ENCODE results near the gene COL23A1. TPM values are rescaled to one million over a fixed set of nuclear protein-coding genes. Genes with fewer than 3 reads are reported as not detected.

Gene COL23A1
- total and polyA plus RNA-seq, 4 donors, result 0.76 to 4.4 (median 1.3) TPM

DNA sequence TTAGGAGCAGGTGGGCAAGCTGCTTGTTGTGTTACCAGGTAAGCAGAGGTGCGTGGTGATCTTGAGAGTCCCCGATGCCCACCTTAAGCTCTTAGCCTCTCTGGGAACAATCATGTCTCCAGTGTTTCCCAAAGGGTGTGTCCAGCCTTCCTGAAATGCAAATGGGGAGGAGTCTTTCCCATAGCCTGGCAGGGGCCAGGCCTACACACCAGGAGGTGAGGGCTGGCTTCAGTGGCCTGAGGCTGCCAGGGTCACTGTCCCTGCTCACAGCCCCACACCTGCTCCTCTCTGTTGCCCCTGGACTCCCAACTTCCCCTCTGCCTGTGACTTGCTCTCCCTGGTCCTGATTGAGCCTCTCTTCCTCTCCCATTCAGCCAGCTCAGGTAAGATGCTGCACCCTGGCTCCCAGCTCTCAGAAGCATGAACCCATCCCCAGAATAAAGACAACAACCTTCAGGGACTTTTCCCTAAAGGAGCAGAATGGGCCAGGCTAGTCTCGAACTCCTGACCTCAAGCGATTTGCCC lies 291.8 kb downstream of the COL23A1 start:
- peak in 1 of 3 donors; percentile 6 for DNase-seq

DNA sequence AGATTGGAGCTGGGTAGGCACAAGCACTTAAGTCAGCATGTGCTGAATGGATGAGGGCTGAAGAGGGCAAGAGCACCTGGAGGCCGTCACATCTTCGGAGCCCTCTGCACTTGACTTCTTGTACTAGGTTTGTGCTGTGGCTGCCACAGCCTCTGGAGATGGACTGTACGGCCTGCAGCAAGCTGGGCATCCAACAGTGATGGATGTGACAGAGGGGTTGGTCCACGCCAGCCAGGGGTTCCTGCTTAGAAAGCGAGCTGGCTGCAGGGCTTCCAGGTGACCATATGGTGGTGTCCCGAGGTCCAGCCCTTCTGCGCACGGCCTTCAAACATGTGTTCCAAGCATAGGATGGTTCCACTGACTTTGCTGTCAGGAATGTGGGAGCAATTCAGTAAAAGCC lies 292.4 kb downstream of the COL23A1 start:
- peaks cover 0 to 2% (median 0%) of the 10 kb centered on the region in 4 donors for H3K9me3 ChIP-seq (ENCODE audit: control insufficient read depth in 4 of 4, insufficient read depth in 3 of 4, low read length in 3 of 4)
- H3K9ac ChIP-seq (ENCODE audit: insufficient read depth in 1 of 2, low read length in 2 of 2), result no peak overlapping the region
- TF ChIP-seq, protein P1, sequence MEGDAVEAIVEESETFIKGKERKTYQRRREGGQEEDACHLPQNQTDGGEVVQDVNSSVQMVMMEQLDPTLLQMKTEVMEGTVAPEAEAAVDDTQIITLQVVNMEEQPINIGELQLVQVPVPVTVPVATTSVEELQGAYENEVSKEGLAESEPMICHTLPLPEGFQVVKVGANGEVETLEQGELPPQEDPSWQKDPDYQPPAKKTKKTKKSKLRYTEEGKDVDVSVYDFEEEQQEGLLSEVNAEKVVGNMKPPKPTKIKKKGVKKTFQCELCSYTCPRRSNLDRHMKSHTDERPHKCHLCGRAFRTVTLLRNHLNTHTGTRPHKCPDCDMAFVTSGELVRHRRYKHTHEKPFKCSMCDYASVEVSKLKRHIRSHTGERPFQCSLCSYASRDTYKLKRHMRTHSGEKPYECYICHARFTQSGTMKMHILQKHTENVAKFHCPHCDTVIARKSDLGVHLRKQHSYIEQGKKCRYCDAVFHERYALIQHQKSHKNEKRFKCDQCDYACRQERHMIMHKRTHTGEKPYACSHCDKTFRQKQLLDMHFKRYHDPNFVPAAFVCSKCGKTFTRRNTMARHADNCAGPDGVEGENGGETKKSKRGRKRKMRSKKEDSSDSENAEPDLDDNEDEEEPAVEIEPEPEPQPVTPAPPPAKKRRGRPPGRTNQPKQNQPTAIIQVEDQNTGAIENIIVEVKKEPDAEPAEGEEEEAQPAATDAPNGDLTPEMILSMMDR (IDR thresholded peaks at IDR 0.05; ENCODE audit: control extremely low read depth, extremely low read depth), result no peak
- DNase-seq (peak in 1 of 3 donors; percentile 9), ATAC-seq (ENCODE audit: insufficient read depth, low FRiP score) (no peak)
- H3K27me3 ChIP-seq (ENCODE audit: control insufficient read depth in 3 of 3, insufficient read depth in 3 of 3, low read length in 2 of 3), result no peaks in the 10 kb centered on the region
- no peaks in the 10 kb centered on the region for H3K4me1 ChIP-seq (ENCODE audit: control insufficient read depth in 5 of 5, insufficient read depth in 5 of 5, low read length in 5 of 5)
- H3K36me3 ChIP-seq (ENCODE audit: control insufficient read depth in 4 of 4, insufficient read depth in 4 of 4, low read length in 4 of 4), result no peaks in the 10 kb centered on the region
- no peak overlapping the region for H3K4me3 ChIP-seq
- WGBS, 2 donors, result 68 to 82% methylated on average over 7 to 8 of the region's 8 CpGs
- H3K27ac ChIP-seq (ENCODE audit: low read depth in 1 of 2, low read length in 1 of 2), result no peak overlapping the region

More for the DNA sequence above, 291.8 kb downstream of the COL23A1 start:
- no peaks in the 10 kb centered on the region for H3K36me3 ChIP-seq (ENCODE audit: control insufficient read depth in 4 of 4, insufficient read depth in 4 of 4, low read length in 4 of 4)
- TF ChIP-seq, protein P1 (IDR thresholded peaks at IDR 0.05; ENCODE audit: control extremely low read depth, extremely low read depth), result no peak
- no peak overlapping the region for H3K4me3 ChIP-seq
- no peaks in the 10 kb centered on the region for H3K4me1 ChIP-seq (ENCODE audit: control insufficient read depth in 5 of 5, insufficient read depth in 5 of 5, low read length in 5 of 5)
- 96% methylated on average over 4 of the region's 4 CpGs for WGBS, 2 donors
- H3K9ac ChIP-seq (ENCODE audit: insufficient read depth in 1 of 2, low read length in 2 of 2), result no peak overlapping the region
- no peaks in the 10 kb centered on the region for H3K27me3 ChIP-seq (ENCODE audit: control insufficient read depth in 3 of 3, insufficient read depth in 3 of 3, low read length in 2 of 3)
- ATAC-seq (ENCODE audit: insufficient read depth, low FRiP score), result no peak
- H3K9me3 ChIP-seq (ENCODE audit: control insufficient read depth in 4 of 4, insufficient read depth in 3 of 4, low read length in 3 of 4), result peaks cover 0 to 2% (median 0%) of the 10 kb centered on the region in 4 donors
- H3K27ac ChIP-seq (ENCODE audit: low read depth in 1 of 2, low read length in 1 of 2), result no peak overlapping the region

DNA sequence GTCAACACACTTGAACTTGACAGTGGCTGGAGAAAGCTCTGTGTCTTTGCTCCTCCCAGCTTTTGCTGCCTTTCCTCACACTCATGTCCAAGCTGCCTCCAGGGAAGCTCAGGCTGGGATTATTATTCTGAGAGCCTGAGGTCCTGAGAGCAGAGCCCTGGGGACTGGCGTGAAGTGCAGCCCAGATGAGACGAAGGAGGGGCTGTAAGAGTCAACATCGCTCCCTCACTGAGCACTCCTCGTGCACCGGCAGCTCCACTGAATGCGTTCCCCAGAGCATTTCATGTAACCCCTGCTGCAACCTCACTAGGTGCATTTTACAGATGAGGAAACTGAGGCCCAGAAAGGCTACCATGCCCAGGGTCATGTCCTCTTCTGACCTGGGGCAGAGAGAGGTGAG lies 294.1 kb downstream of the COL23A1 start:
- ATAC-seq (ENCODE audit: insufficient read depth, low FRiP score) (no peak), DNase-seq (peak in 1 of 3 donors; percentile 10)
- Histone ChIP-seq H3K27me3 (ENCODE audit: control insufficient read depth in 3 of 3, insufficient read depth in 3 of 3, low read length in 2 of 3) (no peaks in the 10 kb centered on the region), H3K9ac (ENCODE audit: insufficient read depth in 1 of 2, low read length in 2 of 2) (no peak overlapping the region), H3K9me3 (ENCODE audit: control insufficient read depth in 4 of 4, insufficient read depth in 3 of 4, low read length in 3 of 4) (no peaks in the 10 kb centered on the region), H3K27ac (ENCODE audit: low read depth in 1 of 2, low read length in 1 of 2) (no peak overlapping the region), H3K4me3 (no peak overlapping the region), H3K4me1 (ENCODE audit: control insufficient read depth in 5 of 5, insufficient read depth in 5 of 5, low read length in 5 of 5) (peaks cover 0 to 4% (median 0%) of the 10 kb centered on the region in 5 donors), H3K36me3 (ENCODE audit: control insufficient read depth in 4 of 4, insufficient read depth in 4 of 4, low read length in 4 of 4) (no peaks in the 10 kb centered on the region)
- 72 to 88% methylated on average over 6 of the region's 6 CpGs for WGBS, 2 donors
- TF ChIP-seq, protein P1 (IDR thresholded peaks at IDR 0.05; ENCODE audit: control extremely low read depth, extremely low read depth), result no peak

DNA sequence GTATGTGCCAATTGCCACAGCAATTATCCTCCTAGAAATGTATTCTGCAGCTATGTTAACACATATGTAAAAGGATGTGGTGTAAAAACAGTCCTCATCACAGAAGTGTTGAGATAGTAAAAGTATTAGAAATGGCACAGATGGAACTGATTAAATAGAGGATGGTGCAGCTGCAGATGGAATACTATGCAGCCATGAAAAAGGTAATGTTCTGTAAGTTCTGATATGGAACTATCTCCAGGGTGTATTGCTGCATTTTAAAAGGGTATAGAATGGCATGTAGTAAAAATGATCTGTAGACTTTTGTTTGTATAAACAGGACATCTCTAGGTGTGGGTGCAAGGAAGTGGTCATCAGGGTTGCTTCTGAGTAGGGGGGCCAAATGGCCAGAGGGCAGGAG lies 294.6 kb downstream of the COL23A1 start:
- DNase-seq (no peak), ATAC-seq (ENCODE audit: insufficient read depth, low FRiP score) (no peak)
- Histone ChIP-seq H3K4me3 (no peak overlapping the region), H3K27me3 (ENCODE audit: control insufficient read depth in 3 of 3, insufficient read depth in 3 of 3, low read length in 2 of 3) (no peaks in the 10 kb centered on the region), H3K4me1 (ENCODE audit: control insufficient read depth in 5 of 5, insufficient read depth in 5 of 5, low read length in 5 of 5) (peaks cover 0 to 8% (median 0%) of the 10 kb centered on the region in 5 donors), H3K9ac (ENCODE audit: insufficient read depth in 1 of 2, low read length in 2 of 2) (no peak overlapping the region), H3K36me3 (ENCODE audit: control insufficient read depth in 4 of 4, insufficient read depth in 4 of 4, low read length in 4 of 4) (no peaks in the 10 kb centered on the region), H3K9me3 (ENCODE audit: control insufficient read depth in 4 of 4, insufficient read depth in 3 of 4, low read length in 3 of 4) (no peaks in the 10 kb centered on the region), H3K27ac (ENCODE audit: low read depth in 1 of 2, low read length in 1 of 2) (no peak overlapping the region)
- TF ChIP-seq, protein P1 (IDR thresholded peaks at IDR 0.05; ENCODE audit: control extremely low read depth, extremely low read depth), result no peak
